ENCODE data around the gene CNNM4. TPM values are rescaled to one million over a fixed set of nuclear protein-coding genes. Genes with fewer than 3 reads are reported as not detected.

The CNNM4 gene
- total RNA-seq, 2 donors from 2014 or later = 6.5 TPM

GRCh38 chr2:96758987-96759386 lies 1.7 kb upstream of the CNNM4 start:
- Histone ChIP-seq H3K9me3 (no peaks in the 10 kb centered on the region), H3K4me3 (no peak overlapping the region), H3K4me1 (ENCODE audit: control insufficient read depth in 1 of 2, low read depth in 2 of 2) (peaks cover 20 to 39% of the 10 kb centered on the region in 2 donors), H3K27ac (no peak overlapping the region), H3K27me3 (replicated peaks; ENCODE audit: insufficient read depth) (no peaks in the 10 kb centered on the region), H3K36me3 (no peaks in the 10 kb centered on the region)
- no peak for DNase-seq (ENCODE audit: low spot score)
- no peak for ATAC-seq (ENCODE audit: insufficient number of reproducible peaks, low FRiP score, low read depth)
- no peak for TF ChIP-seq CTCF (IDR thresholded peaks at IDR 0.05)

- no peak overlapping the region for H3K27ac ChIP-seq
- TF ChIP-seq CTCF (IDR thresholded peaks at IDR 0.05) = no peak
- no peak overlapping the region for H3K4me3 ChIP-seq
- H3K4me1 ChIP-seq (ENCODE audit: control insufficient read depth in 1 of 2, low read depth in 2 of 2) = peaks cover 21 to 45% of the 10 kb centered on the region in 2 donors
- H3K27me3 ChIP-seq (replicated peaks; ENCODE audit: insufficient read depth) = no peaks in the 10 kb centered on the region
- no peaks in the 10 kb centered on the region for H3K36me3 ChIP-seq
- ATAC-seq (ENCODE audit: insufficient number of reproducible peaks, low FRiP score, low read depth) (no peak), DNase-seq (ENCODE audit: low spot score) (no peak)
- no peaks in the 10 kb centered on the region for H3K9me3 ChIP-seq
Measured at GRCh38 chr2:96759548-96759947, 1.2 kb upstream of the CNNM4 start.

GRCh38 chr2:96760986-96761832 lies 507 bp downstream of the CNNM4 start:
- Histone ChIP-seq H3K27me3 (replicated peaks; ENCODE audit: insufficient read depth) (no peaks in the 10 kb centered on the region), H3K4me3 (peak overlapping the region; percentile 83), H3K27ac (peak overlapping the region; percentile 58 to 60), H3K4me1 (ENCODE audit: control insufficient read depth in 1 of 2, low read depth in 2 of 2) (peaks cover 21 to 56% of the 10 kb centered on the region in 2 donors), H3K9me3 (no peaks in the 10 kb centered on the region), H3K36me3 (no peaks in the 10 kb centered on the region)
- peak; percentile 39 for TF ChIP-seq CTCF (IDR thresholded peaks at IDR 0.05)
- ATAC-seq (ENCODE audit: insufficient number of reproducible peaks, low FRiP score, low read depth) (no peak), DNase-seq (ENCODE audit: low spot score) (no peak)

- Histone ChIP-seq H3K27me3 (replicated peaks; ENCODE audit: insufficient read depth) (no peaks in the 10 kb centered on the region), H3K4me3 (peak overlapping the region; percentile 83), H3K36me3 (no peaks in the 10 kb centered on the region), H3K4me1 (ENCODE audit: control insufficient read depth in 1 of 2, low read depth in 2 of 2) (peaks cover 21 to 61% of the 10 kb centered on the region in 2 donors), H3K27ac (peak overlapping the region; percentile 27 to 49), H3K9me3 (no peaks in the 10 kb centered on the region)
- ATAC-seq (ENCODE audit: insufficient number of reproducible peaks, low FRiP score, low read depth) (no peak), DNase-seq (ENCODE audit: low spot score) (no peak)
- no peak for TF ChIP-seq CTCF (IDR thresholded peaks at IDR 0.05)
Measured at GRCh38 chr2:96762529-96763311, 2.0 kb downstream of the CNNM4 start.
